HUES64 (cell line): ENCODE results near the gene LGALS3BP.
"Not testable (repeated sequence)": the region's sequence is repeated elsewhere in the genome, so short reads cannot be mapped to it uniquely, and the experiment has no call there.

Experiments
- H3K27ac ChIP-seq: 2 replicates; pipeline ENCODE4 v1.7.0; 2013; ENCODE audit warnings: low read depth, low read length, inconsistent platforms
- H3K27me3 ChIP-seq: 2 replicates; pipeline ENCODE4 v1.6.1; 2013; ENCODE audit warnings: mild to moderate bottlenecking, low read length; ENCODE audit not compliant: insufficient read depth
- H3K36me3 ChIP-seq: 2 replicates; pipeline ENCODE4 v1.6.1; 2013; ENCODE audit warnings: mild to moderate bottlenecking, low read length; ENCODE audit not compliant: insufficient read depth
- H3K4me1 ChIP-seq: 2 replicates; pipeline ENCODE4 v1.6.1; 2013; ENCODE audit warnings: mild to moderate bottlenecking, low read length, moderate library complexity; ENCODE audit not compliant: insufficient read depth
- H3K4me3 ChIP-seq: 2 replicates; pipeline ENCODE4 v1.5.1; 2013; ENCODE audit warnings: mild to moderate bottlenecking, low read length, moderate library complexity
- H3K9ac ChIP-seq: 2 replicates; pipeline ENCODE4 v1.6.1; 2013; ENCODE audit warnings: mild to moderate bottlenecking, low read depth, low read length
- H3K9me3 ChIP-seq: 2 replicates; pipeline ENCODE4 v1.6.1; 2013; ENCODE audit warnings: low read depth, low read length; ENCODE audit not compliant: insufficient read depth
- WGBS: fragments of 150-250, 120-280 bp; methylation state at CpG from one replicate; pipeline ENCODE4 v1.1.7; 2013; ENCODE audit warnings: missing lambda C conversion rate; 5-methylcytosine and 5-hydroxymethylcytosine counted together

LGALS3BP gene

GRCh38 chr17:79022507-79022991, 42.8 kb upstream of the LGALS3BP start:
- Histone ChIP-seq H3K27ac (no peak overlapping the region), H3K9me3 (no peaks in the 10 kb centered on the region), H3K36me3 (no peaks in the 10 kb centered on the region), H3K9ac (no peak overlapping the region), H3K4me3 (no peak overlapping the region), H3K27me3 (peaks cover 85% of the 10 kb centered on the region), H3K4me1 (peaks cover 8% of the 10 kb centered on the region; the same call in 1 of the 2 replicates)
- 87% methylated on average over 9 of the region's 9 CpGs for WGBS

GRCh38 chr17:79021929-79022328, 42.2 kb upstream of the LGALS3BP start:
- not testable (repeated sequence) for H3K9ac ChIP-seq, H3K4me1 ChIP-seq, H3K9me3 ChIP-seq, H3K27ac ChIP-seq, H3K36me3 ChIP-seq, H3K4me3 ChIP-seq
- WGBS: 77% methylated on average over 2 of the region's 2 CpGs
- H3K27me3 ChIP-seq: peaks cover 79% of the 10 kb centered on the region

- H3K4me3 ChIP-seq: no peak overlapping the region
- no peaks in the 10 kb centered on the region for H3K36me3 ChIP-seq
- WGBS: 65% methylated on average over 2 of the region's 2 CpGs
- H3K27me3 ChIP-seq: peaks cover 67% of the 10 kb centered on the region
- peaks cover 8% of the 10 kb centered on the region; the same call in 1 of the 2 replicates for H3K4me1 ChIP-seq
- peaks cover 11% of the 10 kb centered on the region for H3K9me3 ChIP-seq
- no peak overlapping the region for H3K27ac ChIP-seq
- H3K9ac ChIP-seq: no peak overlapping the region
These were observed 41.0 kb upstream of the LGALS3BP start for GRCh38 chr17:79020631-79021301.

GRCh38 chr17:79019632-79020584, 40.2 kb upstream of the LGALS3BP start:
- H3K27ac ChIP-seq: no peak overlapping the region
- H3K4me1 ChIP-seq: peaks cover 8% of the 10 kb centered on the region; the same call in 1 of the 2 replicates
- peaks cover 59% of the 10 kb centered on the region for H3K27me3 ChIP-seq
- no peak overlapping the region for H3K4me3 ChIP-seq
- no peak overlapping the region for H3K9ac ChIP-seq
- WGBS: 73% methylated on average over 19 of the region's 19 CpGs
- H3K9me3 ChIP-seq: peaks cover 18% of the 10 kb centered on the region
- H3K36me3 ChIP-seq: no peaks in the 10 kb centered on the region

- Histone ChIP-seq H3K36me3 (no peaks in the 10 kb centered on the region), H3K9me3 (peaks cover 25% of the 10 kb centered on the region), H3K27ac (no peak overlapping the region), H3K4me1 (peaks cover 8% of the 10 kb centered on the region; the same call in 1 of the 2 replicates), H3K4me3 (no peak overlapping the region), H3K9ac (no peak overlapping the region), H3K27me3 (peaks cover 52% of the 10 kb centered on the region)
- WGBS: 96% methylated on average over 2 of the region's 2 CpGs
These were observed 39.5 kb upstream of the LGALS3BP start for GRCh38 chr17:79019261-79019631.

- peaks cover 33% of the 10 kb centered on the region for H3K9me3 ChIP-seq
- WGBS: 91% methylated on average over 3 of the region's 3 CpGs
These were observed 38.6 kb upstream of the LGALS3BP start for GRCh38 chr17:79018370-79018695.

GRCh38 chr17:79017546-79018369, 38.0 kb upstream of the LGALS3BP start:
- H3K27ac ChIP-seq: no peak overlapping the region
- 81% methylated on average over 6 of the region's 6 CpGs for WGBS
- no peaks in the 10 kb centered on the region for H3K4me1 ChIP-seq
- peaks cover 37% of the 10 kb centered on the region for H3K27me3 ChIP-seq
- peaks cover 37% of the 10 kb centered on the region for H3K9me3 ChIP-seq
- H3K36me3 ChIP-seq: no peaks in the 10 kb centered on the region
- H3K9ac ChIP-seq: no peak overlapping the region
- no peak overlapping the region for H3K4me3 ChIP-seq

More at GRCh38 chr17:79018370-79018695, 38.6 kb upstream of the LGALS3BP start:
- Histone ChIP-seq H3K27me3 (peaks cover 43% of the 10 kb centered on the region), H3K36me3 (no peaks in the 10 kb centered on the region), H3K27ac (no peak overlapping the region), H3K4me3 (no peak overlapping the region), H3K4me1 (peaks cover 2% of the 10 kb centered on the region; the same call in 1 of the 2 replicates), H3K9ac (no peak overlapping the region)

- Histone ChIP-seq H3K4me1 (peaks cover 4% of the 10 kb centered on the region; the same call in 1 of the 2 replicates), H3K4me3 (no peak overlapping the region), H3K9me3 (peaks cover 37% of the 10 kb centered on the region), H3K27ac (no peak overlapping the region), H3K27me3 (peaks cover 2% of the 10 kb centered on the region; the same call in 1 of the 2 replicates), H3K36me3 (no peaks in the 10 kb centered on the region), H3K9ac (no peak overlapping the region)
- 87% methylated on average over 2 of the region's 2 CpGs for WGBS
These were observed 34.5 kb upstream of the LGALS3BP start for GRCh38 chr17:79014158-79014758.

GRCh38 chr17:79012563-79013134, 32.9 kb upstream of the LGALS3BP start:
- peaks cover 13% of the 10 kb centered on the region for H3K27me3 ChIP-seq
- H3K27ac ChIP-seq: no peak overlapping the region
- H3K4me3 ChIP-seq: no peak overlapping the region
- H3K36me3 ChIP-seq: 0 out of 2 replicates have a peak, but pooled peaks cover under 1% of the 10 kb centered on the region
- H3K9me3 ChIP-seq: peaks cover 37% of the 10 kb centered on the region
- H3K4me1 ChIP-seq: peaks cover 4% of the 10 kb centered on the region; the same call in 1 of the 2 replicates
- WGBS: 76% methylated on average over 6 of the region's 6 CpGs
- H3K9ac ChIP-seq: no peak overlapping the region
